GM12874 (cell line): ENCODE results near the gene WWOX.

Experiments
- CTCF ChIP-seq: IDR thresholded peaks from 2 replicates; pipeline ENCODE4 v1.5.1; 2011; ENCODE audit warnings: low read depth, mild to moderate bottlenecking, control low read depth, low read length, moderate library complexity; ENCODE audit not compliant: insufficient read depth

The WWOX gene

DNA sequence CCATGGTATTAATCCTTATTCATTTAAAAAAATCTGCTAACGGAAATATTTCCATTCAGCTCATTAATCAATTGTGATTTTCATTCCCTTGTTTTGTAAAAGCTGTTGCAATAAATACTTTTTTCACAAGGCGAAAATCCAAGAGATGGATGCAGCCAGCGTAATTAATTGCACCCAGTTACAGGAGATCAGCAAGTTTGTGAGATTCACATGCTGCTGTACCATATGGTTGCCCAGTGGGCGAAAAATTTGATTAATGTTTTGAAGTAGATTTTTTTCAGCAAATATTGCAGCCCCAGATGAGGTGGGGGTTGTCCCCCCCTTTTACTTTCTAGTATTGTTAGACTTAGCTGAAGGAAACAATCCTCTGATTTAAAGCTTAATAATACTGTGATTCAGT is 186.6 kb downstream of the WWOX start:
- no peak for TF ChIP-seq CTCF

- TF ChIP-seq CTCF, result no peak
Observed at GRCh38 chr16:78288888-78289287, 189.4 kb downstream of the WWOX start.

DNA sequence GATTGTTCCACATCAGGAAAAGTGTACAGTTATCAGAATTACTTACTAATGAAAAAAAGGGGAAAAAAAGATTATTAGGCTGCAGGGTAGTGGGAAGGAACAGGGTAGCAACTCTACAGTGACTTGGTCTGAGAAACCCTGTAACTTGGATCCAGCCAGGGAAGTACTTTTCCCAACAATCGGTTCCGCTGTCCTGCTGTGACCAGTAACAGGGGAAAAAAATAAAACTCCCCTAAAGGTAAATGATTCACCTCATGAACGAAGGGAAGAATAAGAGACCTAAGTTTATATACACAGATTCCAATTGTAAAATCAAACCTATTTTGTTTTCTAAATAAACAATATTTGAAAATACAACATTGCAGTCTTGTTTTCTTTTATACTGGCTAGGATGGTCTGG is 189.9 kb downstream of the WWOX start:
- TF ChIP-seq CTCF, result no peak

DNA sequence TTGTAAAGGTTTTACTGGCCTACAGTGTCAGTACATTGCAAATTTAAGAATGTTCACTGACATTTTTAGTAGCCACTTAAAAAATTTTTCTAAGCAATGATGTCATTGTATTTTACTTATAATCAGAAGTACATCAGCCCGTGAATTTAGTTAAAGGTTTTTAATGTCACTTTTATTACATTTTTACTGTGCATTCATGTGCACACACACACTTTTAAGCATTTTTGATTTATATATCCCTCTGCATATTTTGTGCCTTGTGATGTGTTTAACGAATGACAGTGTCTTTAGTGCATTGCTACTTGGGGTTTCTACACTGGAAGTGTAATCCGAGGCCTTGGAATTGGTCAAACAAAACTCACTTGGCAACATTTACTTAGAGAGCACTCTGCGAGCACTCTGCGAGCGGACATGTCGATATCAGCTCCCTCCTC is 190.4 kb downstream of the WWOX start:
- no peak for TF ChIP-seq CTCF

- TF ChIP-seq CTCF, result no peak
Observed at GRCh38 chr16:78290395-78290794, 190.9 kb downstream of the WWOX start.

GRCh38 chr16:78290872-78291591 is 191.6 kb downstream of the WWOX start:
- TF ChIP-seq CTCF, result no peak

DNA sequence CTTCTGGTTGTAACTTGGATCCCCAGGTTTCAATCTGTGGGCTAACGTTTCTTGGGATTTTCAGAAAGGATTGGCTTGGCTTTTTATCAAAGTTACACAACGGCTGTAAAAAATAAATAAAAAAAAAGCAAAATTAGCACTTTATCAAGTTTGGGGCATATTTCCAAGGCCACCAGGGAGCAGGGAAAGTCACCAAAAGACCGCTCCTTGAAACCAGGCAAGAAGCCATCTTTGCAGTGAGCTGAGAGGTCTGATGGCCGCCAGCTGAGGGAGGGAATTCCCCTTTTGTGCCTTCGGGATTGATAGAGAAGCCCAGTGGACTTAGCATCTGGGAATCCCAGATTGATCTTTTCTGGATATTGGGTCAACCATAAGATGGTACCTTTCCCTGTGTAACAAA is 192.2 kb downstream of the WWOX start:
- no peak for TF ChIP-seq CTCF
